Articular chondrocyte of knee joint (primary cell): ENCODE data around the gene ZRANB2. TPM values are rescaled to one million over a fixed set of nuclear protein-coding genes. Genes with fewer than 3 reads are reported as not detected.
A peak's percentile ranks its signal among the peaks of the same experiment; 100 is the strongest.

Experiments used
- small RNA-seq: library from RNA; depleted of rRNA; stranded (forward); fragments of <200 nt; gene quantifications from one replicate; pipeline ENCODE3, GENCODE V24; 2012
- total RNA-seq: library from RNA; depleted of rRNA; stranded (reverse); fragments of >200 nt; gene quantifications from 2 replicates; pipeline ENCODE4 v1.2.3, GENCODE V29; 2012

ZRANB2 gene, protein sequence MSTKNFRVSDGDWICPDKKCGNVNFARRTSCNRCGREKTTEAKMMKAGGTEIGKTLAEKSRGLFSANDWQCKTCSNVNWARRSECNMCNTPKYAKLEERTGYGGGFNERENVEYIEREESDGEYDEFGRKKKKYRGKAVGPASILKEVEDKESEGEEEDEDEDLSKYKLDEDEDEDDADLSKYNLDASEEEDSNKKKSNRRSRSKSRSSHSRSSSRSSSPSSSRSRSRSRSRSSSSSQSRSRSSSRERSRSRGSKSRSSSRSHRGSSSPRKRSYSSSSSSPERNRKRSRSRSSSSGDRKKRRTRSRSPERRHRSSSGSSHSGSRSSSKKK
- 51.9 and 56.7 TPM in 2 replicates for total RNA-seq

DNA sequence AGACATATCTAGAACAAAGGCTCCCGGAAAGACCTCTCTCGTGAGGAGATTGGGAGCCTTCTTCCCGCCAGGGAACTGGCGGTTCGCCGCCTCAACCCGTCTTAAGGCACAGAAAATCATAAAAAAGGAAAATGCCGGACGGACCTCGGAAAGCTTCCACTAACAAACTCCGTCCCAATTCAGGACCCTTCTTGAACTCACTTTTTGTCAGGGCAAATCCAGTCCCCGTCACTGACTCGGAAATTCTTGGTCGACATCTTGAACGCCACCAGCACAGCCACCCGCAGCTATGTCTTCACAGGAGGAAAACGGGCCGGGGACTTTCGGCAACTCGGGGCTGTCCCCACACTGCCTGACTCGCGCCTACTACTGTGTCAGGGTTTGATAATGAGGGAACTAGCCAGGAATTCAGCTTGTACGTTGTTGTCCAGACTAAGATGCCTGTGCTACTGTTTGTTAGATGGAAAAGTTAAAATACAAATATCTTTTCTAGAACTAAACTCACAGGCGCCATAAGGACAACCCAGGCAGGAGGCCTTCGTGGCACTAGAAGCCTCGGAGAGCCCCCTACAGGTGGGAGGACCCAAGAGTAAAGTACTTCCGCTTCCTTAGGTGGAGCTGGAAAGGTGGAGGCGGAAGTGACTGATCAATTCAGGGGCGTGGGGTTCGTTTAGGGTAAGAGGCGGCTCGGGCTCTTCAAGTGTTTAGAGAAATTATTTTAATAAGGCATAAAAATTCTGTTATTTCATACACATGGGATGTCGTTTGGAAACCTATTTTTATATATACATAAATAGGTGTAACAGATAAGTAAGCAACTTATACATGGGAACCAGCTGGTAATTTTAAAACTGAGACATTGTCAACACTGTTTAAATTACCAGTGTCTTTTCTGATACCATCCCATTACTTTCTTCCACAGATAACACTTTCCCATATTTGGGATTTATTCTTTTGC lies at the start of gene ZRANB2:
TSS of gene ZRANB2 (minus strand) at position 297 of the 958 bp plus-strand sequence. CDS start at position 257, 40 bp downstream.

DNA sequence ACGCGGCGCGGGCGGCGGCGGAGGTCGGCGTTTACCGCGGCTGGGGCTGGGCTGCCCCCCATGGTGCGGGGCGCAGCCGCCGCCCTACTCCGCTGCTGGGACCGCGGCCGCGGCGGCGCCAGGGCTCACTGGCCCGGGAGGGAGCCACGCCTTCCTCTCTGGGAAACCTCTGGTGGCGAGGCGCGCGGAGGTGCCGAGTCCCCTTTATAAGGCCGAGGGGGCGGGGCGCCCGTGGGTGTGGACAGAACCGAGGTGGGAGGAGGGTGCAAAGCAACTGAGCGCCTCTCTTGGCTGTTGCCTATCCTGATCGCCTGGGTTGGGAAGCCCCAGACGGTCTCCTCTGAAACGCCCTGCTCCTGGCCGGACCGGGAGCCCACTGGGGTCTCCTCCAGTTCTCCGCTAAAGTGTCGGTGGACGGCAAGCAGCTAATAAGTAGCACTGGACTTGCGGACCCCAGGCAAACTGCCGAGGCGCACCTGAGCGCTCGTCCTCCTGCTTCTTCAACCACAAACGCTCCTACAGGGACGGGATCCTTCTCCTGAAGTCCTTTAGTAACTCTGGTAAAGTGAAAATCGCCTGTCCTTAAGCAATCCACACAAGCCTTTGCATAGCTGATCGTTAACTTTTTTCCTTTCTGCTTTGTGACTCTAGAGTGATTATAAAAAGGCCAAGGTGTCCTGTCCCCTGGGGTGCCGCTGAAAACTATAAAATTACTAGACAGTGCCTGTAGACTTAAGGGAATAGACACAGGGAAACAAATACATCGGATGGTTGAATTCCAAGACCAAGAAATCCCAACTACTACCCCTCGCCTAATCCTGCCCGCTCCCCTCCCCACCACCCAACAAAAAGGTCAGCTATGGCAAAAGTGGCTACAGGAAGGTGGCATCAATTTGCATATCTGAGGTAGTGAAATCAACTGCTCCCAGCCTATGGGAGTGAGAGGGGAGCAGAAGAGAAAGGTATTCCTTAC lies 32.9 kb downstream of the ZRANB2 start, which contains the start of gene PTGER3:
TSS of gene PTGER3 (minus strand) at position 182 of the 973 bp plus-strand sequence. CDS start 239 bp downstream, outside the sequence.

Small RNA genes lying within 50 kb of the gene (small RNA-seq; reads per million reads assigned to genes)
- gene MIR186, result 398 reads per million, percentile 99 among the genes with 10 or more reads in this experiment

Other genes starting within 250 kb of the ZRANB2 start
- under 0.01 and 0.11 TPM in 2 replicates for gene PTGER3, start 33.2 kb downstream of the ZRANB2 start, total RNA-seq